ENCODE data around the gene DNAJC4. TPM values are rescaled to one million over a fixed set of nuclear protein-coding genes. Genes with fewer than 3 reads are reported as not detected.

DNAJC4 gene
- total RNA-seq, 1 experiment from 2014 or later = 26.0 TPM

GRCh38 chr11:64269540-64270220 is 39.3 kb downstream of the DNAJC4 start:
- Mint-ChIP-seq H3K9me3 (no peaks in the 10 kb centered on the region), H3K27ac (peak overlapping the region; percentile 100), H3K4me1 (peaks cover 22% of the 10 kb centered on the region), H3K4me3 (peak overlapping the region; percentile 99), H3K27me3 (ENCODE audit: low read depth) (no peaks in the 10 kb centered on the region), H3K36me3 (peaks cover 13% of the 10 kb centered on the region)
- ATAC-seq (peak; percentile 83), DNase-seq (ENCODE audit: low spot score) (peak; percentile 98)
- CTCF ChIA-PET = interaction anchor here (0.6 to 6.2 kb wide), 17 partner anchors 15 to 87 kb away, joined by 3 to 75 read pairs (median 8); partner anchors contain the start of genes BAD, CATSPERZ, ESRRA and FKBP2
- POLR2A ChIA-PET = interaction anchor here (0.8 to 3.9 kb wide), 10 partner anchors 14 to 231 kb away, joined by 3 to 25 read pairs (median 5); partner anchors contain the start of genes BAD, CATSPERZ, FKBP2 and GPR137
- TF ChIP-seq SMAD3 (CRISPR knock-in tag; IDR thresholded peaks at IDR 0.05; ENCODE audit: borderline replicate concordance) (no peak; the same call in 1 of the 2 replicates), ZMAT4 (CRISPR knock-in tag; IDR thresholded peaks at IDR 0.05) (peak; percentile 70), NFATC4 (CRISPR knock-in tag; IDR thresholded peaks at IDR 0.05) (no peak), ARID4B (CRISPR knock-in tag; IDR thresholded peaks at IDR 0.05; ENCODE audit: borderline replicate concordance) (no peak), NR1H2 (CRISPR knock-in tag; IDR thresholded peaks at IDR 0.05) (no peak), ZNF232 (CRISPR knock-in tag; IDR thresholded peaks at IDR 0.05) (no peak), HMGA2 (CRISPR knock-in tag; IDR thresholded peaks at IDR 0.05) (no peak), ZNF121 (CRISPR knock-in tag; IDR thresholded peaks at IDR 0.05) (peak; percentile 56; the same call in 1 of the 2 replicates), USF1 (CRISPR knock-in tag; IDR thresholded peaks at IDR 0.05) (no peak), NFYB (CRISPR knock-in tag; conservative IDR thresholded peaks at IDR 0.05; ENCODE audit: low read depth) (0 out of 2 replicates have a peak, but pooled peaks have one; percentile 31), RELA (CRISPR knock-in tag; IDR thresholded peaks at IDR 0.05; ENCODE audit: borderline replicate concordance) (no peak), ETV6 (CRISPR knock-in tag; IDR thresholded peaks at IDR 0.05) (peak; percentile 82), ZNF423 (CRISPR knock-in tag; IDR thresholded peaks at IDR 0.05) (no peak), CREB1 (CRISPR knock-in tag; IDR thresholded peaks at IDR 0.05) (no peak), OVOL2 (CRISPR knock-in tag; IDR thresholded peaks at IDR 0.05; ENCODE audit: borderline replicate concordance) (no peak; the same call in 1 of the 2 replicates), IRF2 (CRISPR knock-in tag; IDR thresholded peaks at IDR 0.05; ENCODE audit: borderline replicate concordance, low read depth) (no peak), ZBTB43 (CRISPR knock-in tag; IDR thresholded peaks at IDR 0.05) (peak; percentile 99), ZBTB21 (CRISPR knock-in tag; IDR thresholded peaks at IDR 0.05; ENCODE audit: borderline replicate concordance) (no peak), ZNF416 (CRISPR knock-in tag; IDR thresholded peaks at IDR 0.05) (no peak; the same call in 1 of the 2 replicates), RORB (CRISPR knock-in tag; IDR thresholded peaks at IDR 0.05) (no peak), FOXK1 (CRISPR knock-in tag; IDR thresholded peaks at IDR 0.05) (peak; percentile 93), CREM (CRISPR knock-in tag; IDR thresholded peaks at IDR 0.05) (peak; percentile 59; the same call in 1 of the 2 replicates), FOXP4 (CRISPR knock-in tag; IDR thresholded peaks at IDR 0.05) (no peak; the same call in 1 of the 2 replicates), NR3C1 (CRISPR knock-in tag; conservative IDR thresholded peaks at IDR 0.05; ENCODE audit: low read depth) (no peak)
- TF ChIP-seq, protein P1, sequence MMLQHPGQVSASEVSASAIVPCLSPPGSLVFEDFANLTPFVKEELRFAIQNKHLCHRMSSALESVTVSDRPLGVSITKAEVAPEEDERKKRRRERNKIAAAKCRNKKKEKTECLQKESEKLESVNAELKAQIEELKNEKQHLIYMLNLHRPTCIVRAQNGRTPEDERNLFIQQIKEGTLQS (CRISPR knock-in tag; conservative IDR thresholded peaks at IDR 0.05) = no peak; the same call in 1 of the 2 replicates
- TF ChIP-seq, protein P2, sequence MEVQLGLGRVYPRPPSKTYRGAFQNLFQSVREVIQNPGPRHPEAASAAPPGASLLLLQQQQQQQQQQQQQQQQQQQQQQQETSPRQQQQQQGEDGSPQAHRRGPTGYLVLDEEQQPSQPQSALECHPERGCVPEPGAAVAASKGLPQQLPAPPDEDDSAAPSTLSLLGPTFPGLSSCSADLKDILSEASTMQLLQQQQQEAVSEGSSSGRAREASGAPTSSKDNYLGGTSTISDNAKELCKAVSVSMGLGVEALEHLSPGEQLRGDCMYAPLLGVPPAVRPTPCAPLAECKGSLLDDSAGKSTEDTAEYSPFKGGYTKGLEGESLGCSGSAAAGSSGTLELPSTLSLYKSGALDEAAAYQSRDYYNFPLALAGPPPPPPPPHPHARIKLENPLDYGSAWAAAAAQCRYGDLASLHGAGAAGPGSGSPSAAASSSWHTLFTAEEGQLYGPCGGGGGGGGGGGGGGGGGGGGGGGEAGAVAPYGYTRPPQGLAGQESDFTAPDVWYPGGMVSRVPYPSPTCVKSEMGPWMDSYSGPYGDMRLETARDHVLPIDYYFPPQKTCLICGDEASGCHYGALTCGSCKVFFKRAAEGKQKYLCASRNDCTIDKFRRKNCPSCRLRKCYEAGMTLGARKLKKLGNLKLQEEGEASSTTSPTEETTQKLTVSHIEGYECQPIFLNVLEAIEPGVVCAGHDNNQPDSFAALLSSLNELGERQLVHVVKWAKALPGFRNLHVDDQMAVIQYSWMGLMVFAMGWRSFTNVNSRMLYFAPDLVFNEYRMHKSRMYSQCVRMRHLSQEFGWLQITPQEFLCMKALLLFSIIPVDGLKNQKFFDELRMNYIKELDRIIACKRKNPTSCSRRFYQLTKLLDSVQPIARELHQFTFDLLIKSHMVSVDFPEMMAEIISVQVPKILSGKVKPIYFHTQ (CRISPR knock-in tag; IDR thresholded peaks at IDR 0.05) = no peak

Data from WTC11 (cell line).